Body of pancreas (tissue), 4 donors: ENCODE results near the gene GALNT2. TPM values are rescaled to one million over a fixed set of nuclear protein-coding genes. Genes with fewer than 3 reads are reported as not detected.
A peak's percentile ranks its signal among the peaks of the same experiment; 100 is the strongest.

ENCODE experiments used
- ATAC-seq: fragments of 150-250 bp; one replicate; pipeline ENCODE4 v1.9.1; 2016
- DNase-seq, 4 donors: peaks; one replicate each; pipeline ENCODE4 v3.0.0-alpha.2; 2019
- H3K27ac ChIP-seq, 4 donors: fragments of 200-600 bp; sonication (generic); 1 replicate in 3 of 4; 2 replicates in 1 of 4; pipeline versions ENCODE4 v1.5.1 to v1.6.1; 2016 to 2019; ENCODE audit warnings: mild to moderate bottlenecking in 1 of 4, mixed read lengths in 1 of 4, moderate library complexity in 1 of 4
- H3K27me3 ChIP-seq, 2 donors: fragments of 200-600 bp; sonication (generic); one replicate each; pipeline ENCODE4 v1.6.0; 2016; ENCODE audit warnings: mild to moderate bottlenecking in 1 of 2
- H3K36me3 ChIP-seq, 2 donors: fragments of 200-600 bp; sonication (generic); replicated peaks in 1 of 2; 2 replicates each; pipeline ENCODE4 v1.5.1; 2016; ENCODE audit warnings: low read depth in 2 of 2; ENCODE audit not compliant: insufficient read depth in 1 of 2
- H3K4me1 ChIP-seq: fragments of 200-600 bp; sonication (generic); one replicate; pipeline ENCODE4 v1.6.0; 2016
- H3K4me3 ChIP-seq, 2 donors: fragments of 200-600 bp; sonication (generic); 1 replicate in 1 of 2; 2 replicates in 1 of 2; pipeline ENCODE4 v1.5.1; 2016 to 2019
- H3K9me3 ChIP-seq, 3 donors: fragments of 200-600 bp; sonication (generic); 1 replicate in 2 of 3; 2 replicates in 1 of 3; pipeline ENCODE4 v1.5.1; 2016
- CTCF ChIP-seq, 7 experiments: fragments of 450-650 bp in 4 of 7; fragments of 200-600 bp in 3 of 7; sonication (generic) in 3 of 7; IDR thresholded peaks; one replicate each; pipeline ENCODE4 v1.5.1; 2016 to 2019; ENCODE audit warnings: antibody characterized with exemption in 7 of 7
- POLR2A ChIP-seq, 3 donors: fragments of 450-650 bp; IDR thresholded peaks; one replicate each; pipeline ENCODE4 v1.6.1; 2016; ENCODE audit warnings: antibody characterized with exemption in 3 of 3, mild to moderate bottlenecking in 2 of 3
- WGBS, 2 donors: methylation state at CpG; one replicate each; pipeline ENCODE4 v1.1.5; 2017; 5-methylcytosine and 5-hydroxymethylcytosine counted together
- intact Hi-C: fragments of 100-400 bp; cut with DNase I; formaldehyde crosslinking; loops from one replicate; pipeline ENCODE4 v1.15.1; 2023
- total RNA-seq, 2 donors: library from RNA; depleted of rRNA; stranded (reverse); fragments of >200 nt; gene quantifications; one replicate each; pipeline ENCODE4 v1.1.0, GENCODE V29; 2016

GALNT2 gene
- total RNA-seq, 2 donors from 2014 or later: 45.9 to 68.6 TPM

DNA sequence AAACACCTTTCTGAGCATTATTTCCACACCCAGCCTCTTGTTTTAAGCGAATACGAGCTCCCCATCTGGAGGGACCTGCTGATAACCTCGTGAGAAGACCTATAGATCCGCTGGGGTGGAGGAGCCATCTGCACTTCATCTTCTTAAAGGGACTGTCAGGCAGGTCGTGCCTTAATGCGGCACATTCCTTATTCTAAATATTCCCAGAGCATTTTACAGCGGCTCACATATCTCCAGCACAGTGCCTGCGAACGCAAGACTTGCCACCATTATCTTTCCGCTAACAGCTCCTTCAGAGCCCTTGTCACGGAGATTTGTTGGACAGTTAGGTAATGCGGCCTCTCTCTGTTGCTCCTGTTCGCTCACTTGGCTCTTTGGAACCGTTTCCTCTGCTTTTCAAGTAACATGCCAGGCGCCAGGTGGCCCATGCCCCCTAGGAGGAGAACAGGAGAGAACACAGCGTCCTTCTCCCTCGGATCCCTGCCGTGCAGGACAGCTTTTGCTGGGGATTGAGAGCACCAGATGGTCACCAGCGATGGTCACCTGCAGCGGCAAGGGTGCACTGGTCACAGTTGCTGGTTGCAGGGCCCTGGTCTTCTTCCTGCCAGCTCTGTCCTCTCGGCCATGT is 196.6 kb downstream of the GALNT2 start:
- Histone ChIP-seq H3K27me3 (no peaks in the 10 kb centered on the region), H3K4me1 (peaks cover 38% of the 10 kb centered on the region), H3K27ac (no peak overlapping the region), H3K9me3 (no peaks in the 10 kb centered on the region), H3K36me3 (peaks cover 13 to 29% of the 10 kb centered on the region in 2 donors), H3K4me3 (no peak overlapping the region)
- DNase-seq (peak in 2 of 4 donors; percentile 38 to 42), ATAC-seq (no peak)
- 80 to 86% methylated on average over 19 to 21 of the region's 21 CpGs for WGBS, 2 donors
- intact Hi-C loops: no loop called here
- TF ChIP-seq CTCF (IDR thresholded peaks at IDR 0.05): no peak
- TF ChIP-seq POLR2A (IDR thresholded peaks at IDR 0.05): no peak

DNA sequence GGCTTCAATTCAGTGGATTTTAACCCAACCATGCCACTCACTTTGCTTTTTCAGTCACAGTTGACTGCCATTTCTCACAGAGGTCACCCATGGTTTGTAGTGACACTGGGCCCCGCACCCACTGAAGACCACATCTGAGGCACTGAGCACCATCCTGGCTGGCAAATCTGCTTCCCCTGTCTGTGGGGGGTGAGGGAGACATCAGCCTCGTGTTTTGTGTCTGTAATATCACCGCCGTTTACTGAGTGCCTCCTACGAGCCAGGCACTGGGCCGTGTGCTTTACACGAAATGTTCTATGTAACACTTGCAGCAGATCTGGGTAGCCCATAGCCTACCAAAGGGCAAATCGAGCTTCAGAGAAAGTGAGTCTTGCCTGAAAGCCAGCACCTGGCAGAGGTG is 197.3 kb downstream of the GALNT2 start:
- Histone ChIP-seq H3K4me1 (peaks cover 45% of the 10 kb centered on the region), H3K36me3 (peaks cover 13 to 25% of the 10 kb centered on the region in 2 donors), H3K27me3 (no peaks in the 10 kb centered on the region), H3K9me3 (no peaks in the 10 kb centered on the region), H3K27ac (no peak overlapping the region), H3K4me3 (no peak overlapping the region)
- intact Hi-C loops: no loop called here
- ATAC-seq (no peak), DNase-seq (peak in 1 of 4 donors; percentile 4)
- 84 to 86% methylated on average over 7 to 8 of the region's 8 CpGs for WGBS, 2 donors
- no peak for TF ChIP-seq CTCF (IDR thresholded peaks at IDR 0.05)
- no peak for TF ChIP-seq POLR2A (IDR thresholded peaks at IDR 0.05)

GRCh38 chr1:230265200-230266115 is 198.4 kb downstream of the GALNT2 start:
- H3K27ac ChIP-seq: no peak overlapping the region
- DNase-seq (peak in 1 of 4 donors; percentile 5), ATAC-seq (no peak)
- peaks cover 51% of the 10 kb centered on the region for H3K4me1 ChIP-seq
- H3K9me3 ChIP-seq: no peaks in the 10 kb centered on the region
- H3K4me3 ChIP-seq: no peak overlapping the region
- intact Hi-C loops: no loop called here
- peaks cover 13 to 23% of the 10 kb centered on the region in 2 donors for H3K36me3 ChIP-seq
- no peaks in the 10 kb centered on the region for H3K27me3 ChIP-seq
- TF ChIP-seq CTCF (IDR thresholded peaks at IDR 0.05): no peak
- TF ChIP-seq POLR2A (IDR thresholded peaks at IDR 0.05): no peak
- WGBS, 2 donors: 91 to 93% methylated on average over 13 to 17 of the region's 17 CpGs

DNA sequence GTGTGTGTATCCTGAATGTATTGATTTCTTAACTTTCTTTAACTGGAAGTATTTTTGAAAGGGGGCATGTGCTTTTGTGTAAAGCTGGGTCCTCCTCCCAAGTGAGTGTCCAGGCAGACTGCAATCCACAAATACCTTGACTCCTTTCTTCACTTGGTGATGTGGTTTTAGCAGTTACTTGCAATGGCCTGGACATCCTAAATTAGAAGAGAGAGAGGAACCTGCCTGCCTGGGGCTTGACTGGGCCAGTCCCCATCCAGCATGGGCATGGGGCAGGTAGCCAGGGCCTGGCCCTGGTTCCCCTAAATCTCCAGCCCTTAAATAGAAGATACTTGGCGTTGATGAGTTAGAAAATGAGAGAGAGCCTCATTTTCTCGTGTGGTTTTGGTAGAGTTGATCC is 199.4 kb downstream of the GALNT2 start:
- H3K27ac ChIP-seq: peak overlapping the region in 2 of 4 donors; percentile 60 to 74
- H3K36me3 ChIP-seq: peaks cover 13 to 24% of the 10 kb centered on the region in 2 donors
- intact Hi-C loops: no loop called here
- DNase-seq (no peak), ATAC-seq (no peak)
- 45 to 47% methylated on average over 1 to 2 of the region's 2 CpGs for WGBS, 2 donors
- H3K27me3 ChIP-seq: no peaks in the 10 kb centered on the region
- H3K4me1 ChIP-seq: peaks cover 56% of the 10 kb centered on the region
- TF ChIP-seq CTCF (IDR thresholded peaks at IDR 0.05): no peak
- no peak for TF ChIP-seq POLR2A (IDR thresholded peaks at IDR 0.05)
- H3K4me3 ChIP-seq: no peak overlapping the region
- H3K9me3 ChIP-seq: no peaks in the 10 kb centered on the region
